H1 (cell line): ENCODE measurements around the gene NR3C2. TPM values are rescaled to one million over a fixed set of nuclear protein-coding genes. Genes with fewer than 3 reads are reported as not detected.

Source experiments
- JUN ChIP-seq: IDR thresholded peaks from 2 replicates; pipeline ENCODE4 v1.6.1; 2011; ENCODE audit warnings: low read depth, mild to moderate bottlenecking, improper control_type of control experiment, low read length
- RBBP5 ChIP-seq: IDR thresholded peaks from 2 replicates; pipeline ENCODE4 v1.7.1; 2012; ENCODE audit warnings: low read depth, mild to moderate bottlenecking, inconsistent platforms, low read length, moderate library complexity, borderline replicate concordance
- polyA plus RNA-seq, 7 experiments: library from polyadenylated mRNA; depleted of rRNA in 3 of 7; stranded (reverse) in 5 of 7; unstranded in 2 of 7; fragments of >200 nt in 5 of 7; fragments of 200-250 nt in 2 of 7; gene quantifications; 1 replicate in 5 of 7; 2 replicates in 1 of 7; 4 replicates in 1 of 7; pipeline versions ENCODE4 v1.2.1 to v1.2.3, GENCODE V29; 2011 to 2013; ENCODE audit warnings: missing spikeins in 2 of 7, mixed read lengths in 2 of 7
- total RNA-seq: library from RNA; stranded (reverse); fragmentation: NEBNext Ultra II Directional; extraction: Animal tissue kit (Norgen Biotek cat#: 25700); gene quantifications from 2 replicates; pipeline ENCODE4 v1.2.1, GENCODE V29; 2021

NR3C2 gene
- total and polyA plus RNA-seq, 2 of the 8 experiments (the other 6 are each of a cell fraction or from before 2014, with no cell fraction given): 0.80 to 3.9 TPM

DNA sequence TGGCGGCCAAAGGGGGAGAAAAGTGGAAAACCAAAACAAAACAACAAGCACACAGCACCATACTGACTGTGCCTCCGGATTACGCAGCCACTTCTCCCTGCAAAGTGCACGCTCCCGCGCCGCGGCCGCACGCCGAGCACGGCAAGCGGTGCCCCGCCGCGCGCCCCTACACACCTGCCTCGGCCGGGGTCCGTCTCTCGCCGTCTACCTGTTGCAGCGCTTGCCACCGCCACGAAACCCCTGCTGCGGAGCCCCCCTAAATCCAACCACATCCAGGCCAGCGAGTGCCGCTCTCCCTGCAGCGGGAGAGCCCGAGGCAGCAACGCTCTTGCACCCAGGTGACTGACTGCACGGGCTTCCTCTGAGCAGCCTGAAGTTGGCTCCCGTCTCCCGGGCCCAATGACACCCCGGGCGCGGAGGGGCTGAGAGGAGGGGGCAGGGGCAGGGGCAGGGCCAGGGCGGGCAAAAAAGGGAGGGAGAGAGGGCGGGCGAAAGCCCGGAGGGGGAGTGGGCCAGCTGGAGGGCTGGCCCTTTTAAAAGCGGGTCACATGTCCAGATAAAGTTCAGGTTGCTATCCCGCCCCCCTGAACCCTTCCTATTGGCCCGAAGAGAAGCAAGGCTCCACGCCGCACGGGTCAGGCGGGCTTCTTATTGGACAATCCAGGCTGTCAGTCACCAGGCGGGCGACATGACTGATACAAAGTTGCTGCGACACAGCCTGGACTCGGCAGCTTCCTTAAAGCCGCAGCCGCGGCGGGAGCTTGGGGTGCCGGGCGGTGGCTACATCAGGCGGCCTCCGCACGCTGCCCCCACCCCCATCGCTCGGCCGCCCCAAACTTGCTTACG is at the start of gene NR3C2 (continued):
- TF ChIP-seq RBBP5 (peak; percentile 94; the same call in 1 of the 2 replicates), JUN (no peak)
